Trophoblast cell (in vitro differentiated cells and primary cell): ENCODE measurements around the gene SEMA6C.

Experiments
- DNase-seq, 2 donors: peaks; one replicate each; pipeline ENCODE4 v3.0.0-alpha.2; 2016
- H2AFZ ChIP-seq: 2 replicates; pipeline ENCODE4 v1.6.1; 2013; ENCODE audit warnings: low read length, moderate library complexity, mild to moderate bottlenecking; ENCODE audit not compliant: insufficient read depth, poor library complexity
- H2AK5ac ChIP-seq: 2 replicates; pipeline ENCODE4 v1.6.1; 2013; ENCODE audit warnings: mild to moderate bottlenecking, low read length
- H2BK120ac ChIP-seq: 2 replicates; pipeline ENCODE4 v1.6.1; 2013; ENCODE audit warnings: low read length, mild to moderate bottlenecking, moderate library complexity; ENCODE audit not compliant: insufficient read depth, poor library complexity
- H2BK12ac ChIP-seq: 2 replicates; pipeline ENCODE4 v1.6.1; 2013; ENCODE audit warnings: mild to moderate bottlenecking, low read length, moderate library complexity
- H2BK5ac ChIP-seq: 2 replicates; pipeline ENCODE4 v1.6.1; 2013; ENCODE audit warnings: low read length, low read depth, moderate library complexity, mild to moderate bottlenecking; ENCODE audit not compliant: poor library complexity
- H3K14ac ChIP-seq: 2 replicates; pipeline ENCODE4 v1.6.1; 2013; ENCODE audit warnings: mild to moderate bottlenecking, low read length
- H3K18ac ChIP-seq: 2 replicates; pipeline ENCODE4 v1.6.1; 2013; ENCODE audit warnings: mild to moderate bottlenecking, low read length
- H3K23ac ChIP-seq: 2 replicates; pipeline ENCODE4 v1.6.1; 2013; ENCODE audit warnings: low read length
- H3K27ac ChIP-seq: 2 replicates; pipeline ENCODE4 v1.5.1; 2013; ENCODE audit warnings: low read depth, mild to moderate bottlenecking, inconsistent platforms, low read length, moderate library complexity
- H3K27me3 ChIP-seq: 2 replicates; pipeline ENCODE4 v1.6.1; 2013; ENCODE audit warnings: inconsistent platforms, mild to moderate bottlenecking, low read length, moderate library complexity; ENCODE audit not compliant: insufficient read depth
- H3K36me3 ChIP-seq, 2 experiments: 1 replicate in 1 of 2; 2 replicates in 1 of 2; pipeline ENCODE4 v1.6.1; 2013; ENCODE audit warnings: low read length in 2 of 2, mild to moderate bottlenecking in 2 of 2, moderate library complexity in 1 of 2; ENCODE audit not compliant: insufficient read depth in 2 of 2, control insufficient read depth in 1 of 2
- H3K4ac ChIP-seq: 2 replicates; pipeline ENCODE4 v1.6.1; 2013; ENCODE audit warnings: low read depth, mild to moderate bottlenecking, low read length, moderate library complexity
- H3K4me1 ChIP-seq, 2 experiments: 1 replicate in 1 of 2; 2 replicates in 1 of 2; pipeline ENCODE4 v1.6.1; 2013; ENCODE audit warnings: low read length in 2 of 2, mild to moderate bottlenecking in 2 of 2, moderate library complexity in 1 of 2; ENCODE audit not compliant: insufficient read depth in 2 of 2, control insufficient read depth in 1 of 2
- H3K4me2 ChIP-seq: 2 replicates; pipeline ENCODE4 v1.6.1; 2013; ENCODE audit warnings: inconsistent platforms, mild to moderate bottlenecking, low read length, moderate library complexity
- H3K4me3 ChIP-seq: 2 replicates; pipeline ENCODE4 v1.5.1; 2013; ENCODE audit warnings: mild to moderate bottlenecking, low read depth, low read length, inconsistent platforms
- H3K79me1 ChIP-seq: one replicate; pipeline ENCODE4 v1.6.1; 2013; ENCODE audit warnings: low read length
- H3K79me2 ChIP-seq: 2 replicates; pipeline ENCODE4 v1.6.1; 2013; ENCODE audit warnings: low read length, mild to moderate bottlenecking; ENCODE audit not compliant: control insufficient read depth, insufficient read depth, poor library complexity
- H3K9ac ChIP-seq: 2 replicates; pipeline ENCODE4 v1.6.1; 2013; ENCODE audit warnings: mild to moderate bottlenecking, low read length
- H3K9me3 ChIP-seq: 2 replicates; pipeline ENCODE4 v1.6.1; 2013; ENCODE audit warnings: low read depth, mild to moderate bottlenecking, control low read depth, inconsistent platforms, low read length; ENCODE audit not compliant: insufficient read depth
- H4K12ac ChIP-seq: 2 replicates; pipeline ENCODE4 v1.6.1; 2013; ENCODE audit warnings: low read depth, mild to moderate bottlenecking, low read length, moderate library complexity
- H4K8ac ChIP-seq: 2 replicates; pipeline ENCODE4 v1.6.1; 2013; ENCODE audit warnings: low read depth, mild to moderate bottlenecking, low read length, moderate library complexity
- H4K91ac ChIP-seq: one replicate; pipeline ENCODE4 v1.6.1; 2013; ENCODE audit warnings: low read depth, mild to moderate bottlenecking, low read length, moderate library complexity
- WGBS: extraction: QIAGEN DNeasy Blood & Tissue Kit; methylation state at CpG from one replicate; pipeline ENCODE4 v1.1.7; 2013; ENCODE audit warnings: missing lambda C conversion rate; ENCODE audit not compliant: insufficient read length, insufficient coverage; ENCODE audit errors: extremely low coverage; 5-methylcytosine and 5-hydroxymethylcytosine counted together

Gene SEMA6C

DNA sequence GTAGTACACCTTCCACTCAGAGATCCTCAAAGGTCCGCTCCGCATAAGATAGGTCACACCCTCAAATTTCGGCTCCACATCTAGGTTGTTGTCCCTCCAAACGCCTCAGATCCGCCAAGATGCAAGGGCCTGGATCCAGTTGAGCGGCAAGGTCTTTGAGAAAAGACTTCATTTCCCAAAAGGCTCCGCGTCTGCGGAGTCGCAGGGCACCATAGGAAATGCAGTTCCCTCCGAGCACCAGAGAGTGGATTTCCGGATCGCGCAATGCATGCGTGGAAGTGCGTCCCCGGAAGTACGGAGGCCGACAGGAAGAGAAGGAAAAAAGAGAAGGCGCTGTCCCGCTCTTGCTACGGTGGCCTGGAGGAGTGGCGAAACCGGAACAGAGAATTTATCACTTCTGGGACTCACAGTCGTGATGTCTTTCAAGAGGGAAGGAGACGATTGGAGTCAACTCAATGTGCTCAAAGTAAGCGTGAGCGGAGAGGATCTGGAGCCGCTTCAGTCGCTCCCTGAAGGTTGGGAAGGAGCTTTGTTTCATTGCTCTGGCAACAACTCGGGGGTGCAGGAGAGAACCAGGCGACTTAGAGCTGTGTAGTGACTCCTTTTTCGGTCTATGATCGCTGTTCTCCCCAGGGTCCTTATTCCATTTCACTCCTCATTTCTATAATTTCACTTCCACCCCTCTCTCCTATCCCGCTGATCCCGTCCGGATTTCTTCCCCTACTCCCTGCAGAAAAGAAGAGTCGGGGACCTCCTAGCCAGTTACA lies 19.5 kb upstream of the SEMA6C start, which contains the start of the genes LYSMD1 and SCNM1:
TSS of gene LYSMD1 (minus strand) at position 165 of the 767 bp plus-strand sequence. CDS start 644 bp downstream, outside the sequence.
TSS of gene SCNM1 (plus strand) at position 407 of the 767 bp plus-strand sequence. CDS start at position 416, 9 bp downstream.
- H3K9ac ChIP-seq: peak within 1 kb of the TSS; percentile 92
- peak within 1 kb of the TSS; percentile 57 for H2BK120ac ChIP-seq
- peak within 1 kb of the TSS; percentile 83 for H3K14ac ChIP-seq
- peaks cover 2% of the 10 kb centered on the region for H3K9me3 ChIP-seq
- peaks cover 17 to 29% of the 10 kb centered on the region in 2 experiments for H3K36me3 ChIP-seq
- H3K27ac ChIP-seq: peak within 1 kb of the TSS; percentile 45
- H2AK5ac ChIP-seq: peak within 1 kb of the TSS; percentile 39
- peak within 1 kb of the TSS; percentile 71 for H4K91ac ChIP-seq
- H2AFZ ChIP-seq: peak within 1 kb of the TSS; percentile 85
- peak; percentile 98 to 100 for DNase-seq
- H2BK12ac ChIP-seq: no peak within 1 kb of the TSS
- no CpG with 5 or more reads among the region's 38 CpGs for WGBS
- H3K23ac ChIP-seq: no peak within 1 kb of the TSS
- H3K4me2 ChIP-seq: peak within 1 kb of the TSS; percentile 87
- H3K4me1 ChIP-seq: peaks cover 4 to 9% of the 10 kb centered on the region in 2 experiments
- H3K79me1 ChIP-seq: peaks cover 4% of the 10 kb centered on the region
- peak within 1 kb of the TSS; percentile 77 for H3K4ac ChIP-seq
- peak within 1 kb of the TSS; percentile 80 for H3K4me3 ChIP-seq
- peak within 1 kb of the TSS; percentile 90 for H4K12ac ChIP-seq
- H3K18ac ChIP-seq: peak within 1 kb of the TSS; percentile 74
- H4K8ac ChIP-seq: peak within 1 kb of the TSS; percentile 97
- H3K79me2 ChIP-seq: peaks cover 10% of the 10 kb centered on the region
- H2BK5ac ChIP-seq: peak within 1 kb of the TSS; percentile 42
- H3K27me3 ChIP-seq: no peaks in the 10 kb centered on the region

DNA sequence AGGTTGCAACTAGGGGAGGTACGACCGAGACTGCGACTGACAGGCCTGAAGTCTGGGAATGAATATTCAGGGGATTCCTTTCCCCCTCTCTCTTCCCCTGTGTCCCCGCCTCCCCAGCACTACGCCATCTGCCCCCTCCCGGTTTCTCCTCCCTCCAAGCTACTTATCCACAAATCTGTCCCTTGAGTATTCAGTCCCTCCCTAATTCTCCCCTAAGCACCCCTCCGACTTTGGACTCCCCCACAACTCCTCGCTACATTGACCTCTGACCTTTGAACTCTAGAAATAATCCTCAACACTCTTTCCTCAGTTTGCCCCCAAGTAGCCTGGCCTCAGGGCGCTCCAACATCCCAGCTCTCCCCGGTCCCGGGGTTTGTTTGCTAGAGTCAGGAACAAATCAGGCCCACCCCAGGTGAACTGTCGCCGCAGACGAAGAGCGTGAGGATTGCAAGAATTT lies 18.9 kb upstream of the SEMA6C start:
- H3K79me2 ChIP-seq: peaks cover 10% of the 10 kb centered on the region
- H3K9me3 ChIP-seq: no peaks in the 10 kb centered on the region
- no peak overlapping the region for H3K23ac ChIP-seq
- peak overlapping the region; percentile 71 for H3K4me3 ChIP-seq
- peak overlapping the region; percentile 42 for H2BK5ac ChIP-seq
- H3K36me3 ChIP-seq: peaks cover 22 to 28% of the 10 kb centered on the region in 2 experiments
- H3K79me1 ChIP-seq: peaks cover 4% of the 10 kb centered on the region
- peak overlapping the region; percentile 87 for H3K4me2 ChIP-seq
- peak overlapping the region; percentile 90 for H4K12ac ChIP-seq
- DNase-seq: peak in 1 of 2 donors; percentile 17
- peaks cover 4 to 9% of the 10 kb centered on the region in 2 experiments for H3K4me1 ChIP-seq
- peak overlapping the region; percentile 74 for H3K18ac ChIP-seq
- no peak overlapping the region for H2BK12ac ChIP-seq
- H3K27ac ChIP-seq: peak overlapping the region; percentile 45
- peak overlapping the region; percentile 39 for H2AK5ac ChIP-seq
- WGBS: no CpG with 5 or more reads among the region's 15 CpGs
- H3K4ac ChIP-seq: peak overlapping the region; percentile 71
- H2AFZ ChIP-seq: peak overlapping the region; percentile 85
- H3K14ac ChIP-seq: peak overlapping the region; percentile 83
- peak overlapping the region; percentile 97 for H4K8ac ChIP-seq
- no peaks in the 10 kb centered on the region for H3K27me3 ChIP-seq
- peak overlapping the region; percentile 71 for H4K91ac ChIP-seq
- H2BK120ac ChIP-seq: peak overlapping the region; percentile 29
- H3K9ac ChIP-seq: peak overlapping the region; percentile 92

DNA sequence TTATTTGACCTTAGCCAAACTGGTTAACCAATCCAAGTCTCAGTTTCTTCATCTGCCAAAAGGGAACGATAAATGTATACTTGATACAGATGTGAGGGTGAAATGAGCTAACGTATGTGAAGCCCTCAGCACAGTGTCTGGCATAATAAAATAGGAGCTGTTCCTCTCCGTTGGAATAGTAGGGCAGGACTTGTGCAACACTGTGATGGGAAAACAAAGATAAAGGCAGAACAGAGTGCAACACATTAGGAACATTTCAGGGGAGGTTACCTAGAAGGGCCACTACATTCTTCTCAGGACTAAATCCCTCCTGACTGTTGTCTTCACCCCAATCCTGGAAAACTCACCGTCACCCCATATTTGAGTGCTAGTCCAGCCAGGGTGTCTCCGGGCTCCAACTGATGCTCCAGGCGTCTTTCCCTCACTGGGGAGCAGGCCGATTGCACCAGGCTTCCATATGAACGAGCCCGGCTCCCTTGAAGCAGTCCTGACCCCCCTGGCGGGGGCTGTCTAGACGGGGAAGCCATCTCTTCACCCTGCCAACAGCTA lies 18.4 kb upstream of the SEMA6C start:
- Histone ChIP-seq H3K14ac (peak overlapping the region; percentile 5), H3K4me2 (peak overlapping the region; percentile 87), H3K18ac (peak overlapping the region; percentile 8), H3K79me1 (peaks cover 4% of the 10 kb centered on the region), H4K12ac (no peak overlapping the region), H2BK5ac (no peak overlapping the region), H3K27ac (peak overlapping the region; percentile 45), H3K79me2 (peaks cover 10% of the 10 kb centered on the region), H3K4me3 (peak overlapping the region; percentile 71), H2AFZ (peak overlapping the region; percentile 19), H3K23ac (no peak overlapping the region), H4K8ac (peak overlapping the region; percentile 97), H4K91ac (peak overlapping the region; percentile 71), H3K27me3 (no peaks in the 10 kb centered on the region), H2AK5ac (no peak overlapping the region), H2BK12ac (no peak overlapping the region), H3K9me3 (no peaks in the 10 kb centered on the region), H3K4ac (no peak overlapping the region), H2BK120ac (no peak overlapping the region), H3K4me1 (peaks cover 4 to 9% of the 10 kb centered on the region in 2 experiments), H3K36me3 (peaks cover 22 to 27% of the 10 kb centered on the region in 2 experiments), H3K9ac (peak overlapping the region; percentile 92)
- no peak for DNase-seq
- no CpG with 5 or more reads among the region's 11 CpGs for WGBS

DNA sequence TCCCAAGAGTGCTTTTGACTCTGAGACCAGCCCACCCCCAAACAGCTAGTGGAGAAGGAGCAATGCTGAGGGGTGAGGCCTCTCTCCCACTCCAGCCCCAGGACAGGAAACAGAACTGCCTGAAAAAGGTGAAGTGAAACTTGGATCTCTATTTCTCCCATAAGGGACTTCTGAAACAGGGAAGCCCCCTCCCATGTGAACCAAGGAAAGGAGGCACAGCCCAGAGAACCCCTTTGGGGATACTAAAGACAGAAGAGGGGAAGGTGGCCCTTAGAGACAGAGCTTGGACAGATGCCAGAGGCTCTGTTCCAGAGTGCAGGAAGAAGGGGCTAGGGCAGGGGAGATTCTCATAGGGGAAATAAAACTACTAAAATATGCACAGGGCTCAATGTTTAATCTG lies 12.9 kb upstream of the SEMA6C start:
- no peak overlapping the region for H4K8ac ChIP-seq
- H4K12ac ChIP-seq: no peak overlapping the region
- H3K36me3 ChIP-seq: peaks cover 15 to 25% of the 10 kb centered on the region in 2 experiments
- H3K9ac ChIP-seq: no peak overlapping the region
- H2BK12ac ChIP-seq: no peak overlapping the region
- no peaks in the 10 kb centered on the region for H3K9me3 ChIP-seq
- H3K4ac ChIP-seq: no peak overlapping the region
- H3K27me3 ChIP-seq: no peaks in the 10 kb centered on the region
- H2AK5ac ChIP-seq: no peak overlapping the region
- H3K27ac ChIP-seq: no peak overlapping the region
- DNase-seq: no peak
- H3K4me1 ChIP-seq: no peaks in the 10 kb centered on the region
- no peak overlapping the region for H2BK120ac ChIP-seq
- no peak overlapping the region for H3K14ac ChIP-seq
- no peak overlapping the region for H2BK5ac ChIP-seq
- H3K4me3 ChIP-seq: no peak overlapping the region
- H3K23ac ChIP-seq: no peak overlapping the region
- H3K4me2 ChIP-seq: no peak overlapping the region
- no peak overlapping the region for H4K91ac ChIP-seq
- H2AFZ ChIP-seq: no peak overlapping the region
- no peak overlapping the region for H3K18ac ChIP-seq
- no peaks in the 10 kb centered on the region for H3K79me2 ChIP-seq
- no peaks in the 10 kb centered on the region for H3K79me1 ChIP-seq
